ENCODE results near the gene INKA2. TPM values are rescaled to one million over a fixed set of nuclear protein-coding genes. Genes with fewer than 3 reads are reported as not detected.

INKA2 gene
- total and polyA plus RNA-seq, 11 donors, result 9.0 to 33.2 (median 14.0) TPM

GRCh38 chr1:111723091-111723806 lies 15.9 kb downstream of the INKA2 start:
- no peaks in the 10 kb centered on the region for H3K27me3 ChIP-seq
- no peak for TF ChIP-seq POLR2A (IDR thresholded peaks at IDR 0.05)
- TF ChIP-seq CTCF (IDR thresholded peaks at IDR 0.05), result no peak
- ATAC-seq (no peak), DNase-seq (no peak)
- H3K36me3 ChIP-seq, result peaks cover 0 to 17% (median 10%) of the 10 kb centered on the region in 9 donors
- no peak overlapping the region for H3K4me3 ChIP-seq
- intact Hi-C loops (cut with DNase I), result no loop called here
- no peaks in the 10 kb centered on the region for H3K9me3 ChIP-seq
- 81 to 93% (median 92%) methylated on average over 7 of the region's 7 CpGs for WGBS, 4 donors
- H3K4me1 ChIP-seq, result peaks cover 13 to 95% (median 57%) of the 10 kb centered on the region in 12 donors
- peak overlapping the region in 6 of 12 donors; percentile 23 to 63 (median 54) for H3K27ac ChIP-seq

GRCh38 chr1:111720977-111721786 lies 18.0 kb downstream of the INKA2 start:
- intact Hi-C loops (cut with DNase I), result loop anchor here in 5 of 10 donors (1.0 to 2.0 kb wide), 4 partner anchors 14 to 20 kb away; partner anchors contain the start of gene INKA2 (in 3 of the 5)
- DNase-seq, result peak in 1 of 5 donors; percentile 51

GRCh38 chr1:111720274-111720976 lies 18.8 kb downstream of the INKA2 start:
- Histone ChIP-seq H3K9me3 (no peaks in the 10 kb centered on the region), H3K4me3 (no peak overlapping the region), H3K27ac (peak overlapping the region; percentile 74 to 95 (median 91)), H3K36me3 (peaks cover 0 to 5% (median 0%) of the 10 kb centered on the region in 9 donors), H3K4me1 (peaks cover 13 to 66% (median 50%) of the 10 kb centered on the region in 12 donors), H3K27me3 (no peaks in the 10 kb centered on the region)
- peak; percentile 70 to 87 (median 80) for ATAC-seq
- DNase-seq, result peak; percentile 65 to 81 (median 78)
- intact Hi-C loops (cut with DNase I), result loop anchor here in 5 of 10 donors (1.0 to 2.0 kb wide), 4 partner anchors 14 to 20 kb away; partner anchors contain the start of gene INKA2 (in 3 of the 5)
- TF ChIP-seq CTCF (IDR thresholded peaks at IDR 0.05) (no peak), POLR2A (IDR thresholded peaks at IDR 0.05) (peak in 1 of 2 donors; percentile 44)
- WGBS, 4 donors, result 31 to 49% (median 33%) methylated on average over 7 of the region's 7 CpGs

More at GRCh38 chr1:111720977-111721786, 18.0 kb downstream of the INKA2 start:
- no peak overlapping the region for H3K4me3 ChIP-seq
- H3K27me3 ChIP-seq, result no peaks in the 10 kb centered on the region
- peak in 2 of 4 donors; percentile 5 for ATAC-seq
- H3K27ac ChIP-seq, result peak overlapping the region; percentile 74 to 95 (median 91)
- no peaks in the 10 kb centered on the region for H3K9me3 ChIP-seq
- no peak for TF ChIP-seq CTCF (IDR thresholded peaks at IDR 0.05)
- TF ChIP-seq POLR2A (IDR thresholded peaks at IDR 0.05), result no peak
- WGBS, 4 donors, result 50 to 66% (median 53%) methylated on average over 10 of the region's 10 CpGs
- H3K4me1 ChIP-seq, result peaks cover 13 to 74% (median 53%) of the 10 kb centered on the region in 12 donors
- peaks cover 0 to 5% (median 0%) of the 10 kb centered on the region in 9 donors for H3K36me3 ChIP-seq
